Progenitor cell of endocrine pancreas (in vitro differentiated cells): ENCODE results near the gene ABCB1. TPM values are rescaled to one million over a fixed set of nuclear protein-coding genes. Genes with fewer than 3 reads are reported as not detected.
"Not testable (repeated sequence)": the region's sequence is repeated elsewhere in the genome, so short reads cannot be mapped to it uniquely, and the experiment has no call there.

Source experiments
- DNase-seq: peaks from one replicate; pipeline ENCODE4 v3.0.0; 2021; ENCODE audit warnings: low spot score; ENCODE audit not compliant: unreplicated experiment
- H3K27ac Mint-ChIP-seq: 2 replicates; pipeline ENCODE4 v1.8.0; 2021; ENCODE audit warnings: mild to moderate bottlenecking, moderate library complexity, mixed read lengths
- H3K27me3 Mint-ChIP-seq: 2 replicates; pipeline ENCODE4 v1.8.0; 2021; ENCODE audit warnings: mixed read lengths
- H3K36me3 Mint-ChIP-seq: 2 replicates; pipeline ENCODE4 v1.8.0; 2022; ENCODE audit warnings: mixed read lengths; ENCODE audit not compliant: insufficient read depth
- H3K4me1 Mint-ChIP-seq: 2 replicates; pipeline ENCODE4 v1.8.0; 2021; ENCODE audit warnings: low read depth, mixed read lengths
- H3K4me3 Mint-ChIP-seq: 2 replicates; pipeline ENCODE4 v1.8.0; 2021; ENCODE audit warnings: low read depth, mild to moderate bottlenecking, moderate library complexity, mixed read lengths
- H3K9me3 Mint-ChIP-seq: 2 replicates; pipeline ENCODE4 v1.8.0; 2021; ENCODE audit warnings: low read depth, mixed read lengths
- total RNA-seq: library from RNA; stranded (reverse); gene quantifications from 2 replicates; pipeline ENCODE4 v1.2.1, GENCODE V29; 2021
- TF ChIP-seq, protein P1 (sequence below): fragments of 200-600 bp; sonication (generic); IDR thresholded peaks from one replicate; pipeline ENCODE4 v1.5.0; 2021; ENCODE audit warnings: antibody characterized with exemption, mild to moderate bottlenecking; ENCODE audit not compliant: unreplicated experiment

The ABCB1 gene
- total RNA-seq, 1 donor from 2014 or later = 0.48 TPM

DNA sequence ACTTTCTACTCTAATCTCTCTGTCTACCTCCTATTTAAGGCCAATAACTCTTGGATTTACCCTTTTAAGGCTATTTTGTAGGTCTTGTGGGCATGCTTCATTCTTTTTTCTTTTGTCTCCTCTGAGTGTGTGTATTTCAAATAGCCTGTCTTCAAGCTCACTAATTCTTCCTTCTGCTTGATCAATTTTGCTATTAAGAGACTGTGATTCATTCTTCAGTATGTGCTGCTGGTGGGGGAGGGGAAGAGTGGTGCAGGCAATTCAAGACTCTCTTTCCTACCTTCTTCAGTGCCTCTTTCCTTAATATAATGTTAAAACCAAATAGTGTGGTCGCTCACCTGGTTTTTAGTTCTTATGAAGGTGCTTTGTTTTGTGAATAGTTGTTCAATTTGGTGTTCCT, 20.0 kb downstream of the ABCB1 start:
- no peak overlapping the region for H3K27ac Mint-ChIP-seq
- no peak for DNase-seq

DNA sequence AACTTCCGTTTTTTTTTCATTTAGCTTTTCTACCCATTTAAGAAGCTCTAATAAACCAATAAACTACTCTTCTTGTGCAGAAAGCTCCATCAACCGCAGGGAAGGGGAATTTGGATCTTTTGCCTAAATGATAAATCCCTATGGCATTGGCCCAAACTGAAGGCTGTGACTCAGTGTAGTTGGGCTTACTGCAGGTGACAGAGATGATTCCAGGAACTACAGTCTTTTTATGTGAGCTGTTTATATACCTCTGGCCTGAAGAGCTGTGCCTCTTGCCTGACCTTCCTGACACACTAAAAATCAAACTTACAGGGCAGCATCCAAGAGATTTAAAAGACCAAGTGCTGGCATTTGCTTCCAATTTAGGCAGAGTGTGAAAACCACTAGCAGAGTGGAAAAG, 25.2 kb downstream of the ABCB1 start:
- TF ChIP-seq, protein P1, sequence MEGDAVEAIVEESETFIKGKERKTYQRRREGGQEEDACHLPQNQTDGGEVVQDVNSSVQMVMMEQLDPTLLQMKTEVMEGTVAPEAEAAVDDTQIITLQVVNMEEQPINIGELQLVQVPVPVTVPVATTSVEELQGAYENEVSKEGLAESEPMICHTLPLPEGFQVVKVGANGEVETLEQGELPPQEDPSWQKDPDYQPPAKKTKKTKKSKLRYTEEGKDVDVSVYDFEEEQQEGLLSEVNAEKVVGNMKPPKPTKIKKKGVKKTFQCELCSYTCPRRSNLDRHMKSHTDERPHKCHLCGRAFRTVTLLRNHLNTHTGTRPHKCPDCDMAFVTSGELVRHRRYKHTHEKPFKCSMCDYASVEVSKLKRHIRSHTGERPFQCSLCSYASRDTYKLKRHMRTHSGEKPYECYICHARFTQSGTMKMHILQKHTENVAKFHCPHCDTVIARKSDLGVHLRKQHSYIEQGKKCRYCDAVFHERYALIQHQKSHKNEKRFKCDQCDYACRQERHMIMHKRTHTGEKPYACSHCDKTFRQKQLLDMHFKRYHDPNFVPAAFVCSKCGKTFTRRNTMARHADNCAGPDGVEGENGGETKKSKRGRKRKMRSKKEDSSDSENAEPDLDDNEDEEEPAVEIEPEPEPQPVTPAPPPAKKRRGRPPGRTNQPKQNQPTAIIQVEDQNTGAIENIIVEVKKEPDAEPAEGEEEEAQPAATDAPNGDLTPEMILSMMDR = no peak
- no peaks in the 10 kb centered on the region for H3K4me1 Mint-ChIP-seq
- no peaks in the 10 kb centered on the region for H3K36me3 Mint-ChIP-seq
- no peaks in the 10 kb centered on the region for H3K9me3 Mint-ChIP-seq
- no peak for DNase-seq
- no peak overlapping the region for H3K27ac Mint-ChIP-seq
- no peaks in the 10 kb centered on the region for H3K27me3 Mint-ChIP-seq
- H3K4me3 Mint-ChIP-seq = no peak overlapping the region

More for the DNA sequence above, 20.0 kb downstream of the ABCB1 start:
- Mint-ChIP-seq H3K4me3 (no peak overlapping the region), H3K27me3 (no peaks in the 10 kb centered on the region), H3K36me3 (no peaks in the 10 kb centered on the region), H3K9me3 (no peaks in the 10 kb centered on the region), H3K4me1 (no peaks in the 10 kb centered on the region)
- TF ChIP-seq, protein P1 = no peak

DNA sequence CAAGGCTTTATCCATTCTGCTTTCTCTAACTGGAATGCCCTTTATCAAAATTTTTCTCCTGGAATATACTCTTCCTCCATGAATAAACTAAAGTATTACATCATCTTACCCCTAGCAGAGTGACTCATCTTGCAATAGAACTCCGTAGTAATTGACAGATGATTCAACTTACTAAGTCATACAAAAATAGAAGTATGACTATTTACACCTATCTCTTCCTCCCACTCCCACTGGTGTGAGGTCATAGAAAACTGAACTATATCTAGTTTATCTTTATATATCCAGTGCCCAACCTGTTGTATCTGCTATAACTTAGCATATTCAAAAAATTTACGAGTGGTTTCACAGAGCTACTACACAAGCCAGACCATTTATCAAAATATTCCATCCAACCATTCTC, 26.1 kb downstream of the ABCB1 start:
- Mint-ChIP-seq H3K4me3 (no peak overlapping the region), H3K4me1 (no peaks in the 10 kb centered on the region), H3K27me3 (no peaks in the 10 kb centered on the region), H3K9me3 (no peaks in the 10 kb centered on the region), H3K27ac (no peak overlapping the region), H3K36me3 (no peaks in the 10 kb centered on the region)
- TF ChIP-seq, protein P1 = no peak
- no peak for DNase-seq

DNA sequence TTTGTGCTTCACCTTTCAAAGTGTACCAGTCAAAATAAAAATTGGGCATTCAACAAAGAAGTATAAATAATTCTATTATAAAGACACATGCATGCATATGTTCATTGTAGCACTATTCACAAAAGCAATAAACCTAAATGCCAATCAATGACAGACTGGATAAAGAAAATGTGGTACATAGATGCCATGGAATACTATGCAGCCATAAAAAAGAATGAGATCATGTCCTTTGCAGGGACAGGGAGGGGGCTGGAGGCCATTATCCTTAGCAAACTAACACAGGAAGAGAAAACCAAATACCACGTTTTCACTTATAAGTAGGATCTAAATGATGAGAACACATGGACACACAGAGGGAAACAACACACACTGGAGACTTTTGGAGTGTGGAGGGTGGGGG, 28.2 kb downstream of the ABCB1 start:
- H3K4me3 Mint-ChIP-seq, H3K27me3 Mint-ChIP-seq, H3K4me1 Mint-ChIP-seq, H3K27ac Mint-ChIP-seq, DNase-seq, H3K36me3 Mint-ChIP-seq, H3K9me3 Mint-ChIP-seq: not testable (repeated sequence)

DNA sequence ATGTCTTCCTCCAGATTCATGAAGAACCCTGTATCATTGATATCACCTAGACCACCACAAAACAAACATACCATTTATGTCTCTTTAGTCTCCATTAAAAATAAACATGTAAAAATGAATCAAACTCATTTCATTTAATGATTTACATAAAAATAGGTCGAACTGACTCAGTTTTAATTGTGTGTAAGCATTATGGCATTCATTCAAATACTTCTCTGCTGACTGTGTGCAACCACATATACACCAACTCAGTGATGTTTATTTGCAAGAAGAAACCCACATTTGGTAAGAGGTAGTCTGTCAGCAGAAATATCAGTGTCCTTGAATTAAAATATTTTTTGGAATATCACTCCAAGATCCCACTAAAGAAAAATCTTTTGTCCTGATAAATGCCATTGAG, 30.5 kb downstream of the ABCB1 start:
- no peak for DNase-seq
- Mint-ChIP-seq H3K4me1 (peaks cover 11% of the 10 kb centered on the region), H3K4me3 (no peak overlapping the region), H3K9me3 (no peaks in the 10 kb centered on the region), H3K36me3 (no peaks in the 10 kb centered on the region), H3K27ac (no peak overlapping the region), H3K27me3 (no peaks in the 10 kb centered on the region)
- TF ChIP-seq, protein P1 = no peak

DNA sequence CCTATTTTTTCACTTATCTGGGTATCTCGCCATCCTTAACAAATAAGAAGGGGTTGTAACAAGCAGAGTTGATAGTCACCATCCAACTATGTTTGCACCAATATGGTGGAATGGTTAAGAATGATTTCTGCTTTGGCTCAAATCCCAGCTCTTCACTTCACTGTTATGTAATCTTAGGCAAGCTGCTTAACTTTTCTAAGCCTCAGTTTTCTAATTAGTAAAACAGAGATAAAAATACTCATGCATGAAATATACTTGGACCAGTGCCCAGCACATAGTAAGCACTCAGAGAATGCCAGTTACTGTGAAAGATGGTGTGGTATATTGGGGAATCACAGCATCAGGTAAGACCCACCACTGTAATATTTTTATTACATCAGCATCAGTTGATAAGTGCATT, 33.6 kb downstream of the ABCB1 start:
- H3K9me3 Mint-ChIP-seq = no peaks in the 10 kb centered on the region
- no peaks in the 10 kb centered on the region for H3K36me3 Mint-ChIP-seq
- no peak for DNase-seq
- H3K4me3 Mint-ChIP-seq = no peak overlapping the region
- no peak overlapping the region for H3K27ac Mint-ChIP-seq
- H3K27me3 Mint-ChIP-seq = no peaks in the 10 kb centered on the region
- peaks cover 17% of the 10 kb centered on the region for H3K4me1 Mint-ChIP-seq
- TF ChIP-seq, protein P1 = no peak
